KMS-11 (cell line): ENCODE data around the gene RNF43.
"Not testable (repeated sequence)": the region's sequence is repeated elsewhere in the genome, so short reads cannot be mapped to it uniquely, and the experiment has no call there.

Experiments used
- H2AFZ ChIP-seq: fragments of 200-600 bp; sonication (generic); 2 replicates; pipeline ENCODE4 v1.6.1; 2016; ENCODE audit warnings: antibody characterized with exemption, mixed run types, low read depth
- H3K27ac ChIP-seq: fragments of 200-600 bp; sonication (generic); 2 replicates; pipeline ENCODE4 v1.6.1; 2016; ENCODE audit warnings: mild to moderate bottlenecking, mixed run types
- H3K27me3 ChIP-seq: fragments of 200-600 bp; sonication (generic); 2 replicates; pipeline ENCODE4 v1.6.1; 2017; ENCODE audit warnings: mild to moderate bottlenecking, low read depth, mixed run types, moderate library complexity; ENCODE audit not compliant: insufficient read depth
- H3K36me3 ChIP-seq: fragments of 200-600 bp; sonication (generic); 2 replicates; pipeline ENCODE4 v1.6.1; 2017; ENCODE audit warnings: mild to moderate bottlenecking, mixed run types; ENCODE audit not compliant: insufficient read depth
- H3K4me1 ChIP-seq: fragments of 200-600 bp; sonication (generic); 2 replicates; pipeline ENCODE4 v1.6.1; 2016; ENCODE audit warnings: mild to moderate bottlenecking, low read depth, mixed run types; ENCODE audit not compliant: poor library complexity, severe bottlenecking
- H3K4me2 ChIP-seq: fragments of 200-600 bp; sonication (generic); 2 replicates; pipeline ENCODE4 v1.7.0; 2016; ENCODE audit warnings: mild to moderate bottlenecking, mixed run types
- H3K4me3 ChIP-seq: fragments of 200-600 bp; sonication (generic); IDR thresholded peaks from 2 replicates; pipeline ENCODE4 v1.6.1; 2017; ENCODE audit warnings: low read depth, low read length, mixed read lengths; ENCODE audit not compliant: insufficient read depth
- H3K79me2 ChIP-seq: fragments of 200-600 bp; sonication (generic); 2 replicates; pipeline ENCODE4 v1.6.1; 2016; ENCODE audit warnings: low read depth, mixed run types; ENCODE audit not compliant: insufficient read depth
- H3K9ac ChIP-seq: fragments of 200-600 bp; sonication (generic); 2 replicates; pipeline ENCODE4 v1.6.1; 2016; ENCODE audit warnings: mild to moderate bottlenecking, mixed run types
- H4K20me1 ChIP-seq: fragments of 200-600 bp; sonication (generic); 2 replicates; pipeline ENCODE4 v1.6.1; 2016; ENCODE audit warnings: mild to moderate bottlenecking, mixed run types; ENCODE audit not compliant: insufficient read depth
- CTCF ChIP-seq: fragments of 200-600 bp; sonication (generic); conservative IDR thresholded peaks from 2 replicates; pipeline ENCODE4 v1.6.1; 2017; ENCODE audit warnings: low read depth, mild to moderate bottlenecking, antibody characterized with exemption, low read length, moderate library complexity, mixed read lengths

The RNF43 gene

GRCh38 chr17:58400826-58401225 lies 16.5 kb downstream of the RNF43 start:
- TF ChIP-seq CTCF = no peak
- no peak overlapping the region for H3K27ac ChIP-seq
- no peak overlapping the region for H3K4me2 ChIP-seq
- no peaks in the 10 kb centered on the region for H3K79me2 ChIP-seq
- no peaks in the 10 kb centered on the region for H3K27me3 ChIP-seq
- no peak overlapping the region for H3K9ac ChIP-seq
- H4K20me1 ChIP-seq = no peaks in the 10 kb centered on the region
- no peak overlapping the region for H3K4me3 ChIP-seq
- H3K36me3 ChIP-seq = no peaks in the 10 kb centered on the region
- no peak overlapping the region for H2AFZ ChIP-seq
- H3K4me1 ChIP-seq = no peaks in the 10 kb centered on the region

- Histone ChIP-seq H3K27ac (no peak overlapping the region), H3K9ac (no peak overlapping the region), H3K4me3 (no peak overlapping the region), H3K4me2 (no peak overlapping the region), H2AFZ (no peak overlapping the region), H3K27me3 (no peaks in the 10 kb centered on the region), H3K79me2 (no peaks in the 10 kb centered on the region), H3K4me1 (no peaks in the 10 kb centered on the region), H3K36me3 (no peaks in the 10 kb centered on the region), H4K20me1 (no peaks in the 10 kb centered on the region)
- no peak for TF ChIP-seq CTCF
These were observed 17.4 kb downstream of the RNF43 start for GRCh38 chr17:58399974-58400373.

- no peaks in the 10 kb centered on the region for H4K20me1 ChIP-seq
- H3K4me3 ChIP-seq = no peak overlapping the region
- no peak overlapping the region for H3K9ac ChIP-seq
- no peaks in the 10 kb centered on the region for H3K36me3 ChIP-seq
- no peaks in the 10 kb centered on the region for H3K27me3 ChIP-seq
- no peaks in the 10 kb centered on the region for H3K4me1 ChIP-seq
- H3K27ac ChIP-seq = no peak overlapping the region
- no peak for TF ChIP-seq CTCF
- H3K79me2 ChIP-seq = no peaks in the 10 kb centered on the region
- H3K4me2 ChIP-seq = no peak overlapping the region
- no peak overlapping the region for H2AFZ ChIP-seq
These were observed 18.6 kb downstream of the RNF43 start for GRCh38 chr17:58398574-58399266.

- not testable (repeated sequence) for H3K4me2 ChIP-seq, H3K9ac ChIP-seq, H4K20me1 ChIP-seq, H3K4me1 ChIP-seq, H3K27me3 ChIP-seq, H3K27ac ChIP-seq, H2AFZ ChIP-seq, H3K4me3 ChIP-seq, H3K36me3 ChIP-seq, H3K79me2 ChIP-seq
These were observed 19.9 kb downstream of the RNF43 start for GRCh38 chr17:58397421-58397820.

GRCh38 chr17:58396173-58396572 lies 21.2 kb downstream of the RNF43 start:
- Histone ChIP-seq H3K9ac (no peak overlapping the region), H3K27ac (no peak overlapping the region), H3K4me1 (no peaks in the 10 kb centered on the region), H3K79me2 (no peaks in the 10 kb centered on the region), H3K27me3 (no peaks in the 10 kb centered on the region), H3K36me3 (no peaks in the 10 kb centered on the region), H2AFZ (no peak overlapping the region), H3K4me2 (no peak overlapping the region), H4K20me1 (no peaks in the 10 kb centered on the region), H3K4me3 (no peak overlapping the region)
- no peak for TF ChIP-seq CTCF
